ENCODE data around the gene RNF224.

RNF224 gene

DNA sequence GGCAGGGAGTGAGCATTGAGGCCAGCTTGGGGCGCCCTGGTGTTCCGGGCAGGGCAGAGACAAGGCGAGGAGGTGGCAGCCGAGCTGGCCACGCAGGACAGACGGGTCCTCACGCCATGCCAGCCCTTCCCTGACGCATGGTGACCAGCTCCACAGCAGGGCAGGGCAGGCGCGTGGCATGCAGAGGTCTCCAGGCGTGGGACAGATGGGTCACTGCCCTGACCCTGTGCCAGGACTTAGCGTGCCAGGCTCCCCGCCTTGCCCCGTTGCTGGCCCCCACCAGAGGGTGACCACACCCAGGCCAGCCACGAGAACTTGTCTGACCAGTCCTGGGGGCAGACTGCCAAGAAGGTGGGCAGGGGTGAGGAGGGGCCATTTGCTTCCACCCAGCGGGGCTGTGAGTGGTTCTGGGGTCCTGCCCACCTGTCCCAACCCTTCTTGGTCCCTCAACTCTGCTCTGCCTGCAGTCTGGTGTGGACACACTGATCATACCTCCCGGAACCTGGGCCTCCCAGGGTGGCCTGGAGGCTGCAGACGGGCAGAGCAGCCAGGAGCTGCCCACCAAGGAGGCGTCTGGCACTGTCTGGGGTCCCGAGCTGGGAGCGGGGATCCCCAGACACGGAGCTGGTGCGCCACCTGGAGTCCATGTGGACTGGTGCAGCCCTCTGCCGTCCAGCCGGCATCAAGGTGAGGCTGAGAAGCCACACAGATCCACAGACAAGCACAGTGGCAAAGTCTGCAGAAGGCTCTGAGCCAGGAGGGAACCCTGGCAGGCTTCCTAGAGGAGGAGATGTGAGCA, at the start of gene RNF224:
RNF224 (plus strand) TSS at position 449 of the 799 bp plus-strand sequence. CDS start 834 bp downstream, outside the sequence.
- peak; percentile 83 for DNase-seq (ENCODE audit: low spot score)

DNA sequence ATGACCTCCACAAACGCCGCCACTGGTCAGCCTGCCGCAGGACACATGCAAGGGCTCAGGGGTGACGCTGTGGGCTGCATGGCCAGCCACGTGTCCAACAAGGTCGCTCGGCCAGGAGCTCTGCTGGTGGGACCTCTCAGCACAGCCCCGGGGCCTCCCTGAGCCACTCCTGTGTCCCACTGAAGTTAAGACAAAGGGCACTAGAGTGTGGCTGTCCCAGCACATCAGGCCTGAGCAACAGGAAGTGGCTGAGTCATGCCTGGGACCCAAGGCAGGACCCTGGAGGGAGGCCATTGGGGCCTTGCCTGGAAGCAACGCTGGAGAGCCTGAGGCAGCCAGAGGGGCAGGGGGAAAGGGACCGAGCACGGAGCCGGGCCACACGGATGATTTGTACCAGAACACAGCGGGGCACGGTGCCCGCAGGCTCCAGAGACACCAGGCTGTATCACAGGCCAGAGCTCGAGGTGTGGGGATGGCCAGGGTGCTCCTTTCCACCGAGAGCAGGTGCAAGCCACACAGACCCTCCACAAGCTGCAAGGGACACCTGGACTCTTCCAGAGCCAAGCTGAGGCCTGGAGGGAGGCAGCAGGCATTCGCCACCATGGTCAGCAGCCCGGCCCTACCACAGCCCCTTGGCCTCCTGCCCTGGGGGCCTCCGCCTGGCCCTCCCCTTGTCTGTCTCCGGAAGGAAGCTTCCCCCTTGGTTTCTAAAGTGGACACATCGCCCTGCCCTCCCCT, 48.9 kb upstream of the RNF224 start:
- no peak for DNase-seq (ENCODE audit: low spot score)

DNA sequence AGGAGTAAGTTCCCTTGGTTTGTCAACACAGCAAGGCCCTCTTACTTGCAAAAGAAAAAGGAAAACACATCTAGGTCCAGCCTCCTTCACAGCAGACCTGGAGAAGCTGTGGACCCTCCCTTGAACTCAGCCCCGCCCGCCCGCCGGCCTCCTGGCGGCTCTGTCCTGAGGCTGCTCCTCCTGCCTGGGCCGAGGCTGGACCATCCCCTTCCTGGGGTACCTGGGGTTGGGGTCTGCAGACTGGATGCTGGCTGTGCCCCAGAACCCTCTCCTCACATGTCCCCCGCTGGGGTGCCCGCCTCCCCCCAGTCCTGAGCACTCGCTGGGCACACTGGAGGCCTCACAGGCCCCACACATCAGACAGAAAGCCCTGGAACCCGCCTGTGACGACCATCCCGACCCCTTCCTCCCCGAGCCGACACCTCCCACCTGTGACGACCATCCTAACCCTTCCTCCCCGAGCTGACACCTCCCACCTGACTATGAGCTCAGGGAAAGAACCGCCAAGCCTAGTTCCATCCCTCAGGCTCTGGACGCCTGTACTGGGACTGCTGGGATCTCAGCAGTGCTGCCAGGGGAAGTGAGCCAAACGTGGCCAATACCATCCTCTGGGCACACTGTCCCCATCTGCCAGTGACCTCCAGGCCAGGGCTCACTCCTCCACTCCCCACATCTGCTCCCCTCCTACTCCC, 48.2 kb upstream of the RNF224 start:
- DNase-seq (ENCODE audit: low spot score) = no peak

GRCh38 chr9:137179761-137180160, 47.5 kb upstream of the RNF224 start:
- no peak for DNase-seq (ENCODE audit: low spot score)

DNA sequence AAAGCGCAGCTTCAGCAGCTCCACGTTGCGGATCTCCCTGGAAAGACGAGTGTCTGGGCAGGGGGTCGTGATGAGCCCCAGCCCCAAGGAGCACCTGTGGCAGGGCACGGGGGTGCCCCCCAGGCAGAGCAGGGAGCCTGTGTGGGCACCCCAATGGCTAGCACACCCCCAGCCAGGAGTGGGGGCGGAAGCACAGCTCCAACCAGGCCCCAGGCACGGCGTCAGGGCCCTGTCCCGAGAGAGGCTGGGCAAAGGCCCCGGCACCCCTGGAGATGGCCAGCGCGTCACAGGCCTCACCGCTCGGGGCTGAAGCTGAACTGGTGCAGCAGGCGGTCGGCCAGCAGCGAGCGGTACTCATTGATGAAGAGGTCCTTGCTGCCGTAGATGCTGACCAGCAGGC, 46.8 kb upstream of the RNF224 start:
- DNase-seq (ENCODE audit: low spot score) = no peak

DNA sequence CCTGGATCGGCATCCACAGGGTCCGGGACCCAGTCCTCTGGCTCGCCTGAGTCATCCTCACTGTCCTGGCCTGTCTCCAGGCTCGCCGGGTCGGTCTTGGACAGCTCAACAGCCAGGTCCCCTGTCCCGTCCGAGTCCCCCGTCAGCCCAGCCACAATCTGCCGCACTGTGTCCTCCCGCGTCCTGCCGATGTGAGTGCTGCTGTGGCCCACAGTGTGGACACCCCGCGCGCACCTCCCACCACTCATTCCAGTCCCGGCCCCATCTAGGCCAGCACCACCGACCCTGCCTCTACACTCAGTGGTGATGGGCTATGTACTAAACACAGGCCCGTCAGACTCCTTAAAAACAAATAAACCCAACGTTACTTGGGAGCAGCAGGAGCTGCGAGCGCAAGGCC, 45.6 kb upstream of the RNF224 start:
- DNase-seq (ENCODE audit: low spot score) = no peak

- no peak for DNase-seq (ENCODE audit: low spot score)
Measured at GRCh38 chr9:137182836-137183235, 44.5 kb upstream of the RNF224 start.

DNA sequence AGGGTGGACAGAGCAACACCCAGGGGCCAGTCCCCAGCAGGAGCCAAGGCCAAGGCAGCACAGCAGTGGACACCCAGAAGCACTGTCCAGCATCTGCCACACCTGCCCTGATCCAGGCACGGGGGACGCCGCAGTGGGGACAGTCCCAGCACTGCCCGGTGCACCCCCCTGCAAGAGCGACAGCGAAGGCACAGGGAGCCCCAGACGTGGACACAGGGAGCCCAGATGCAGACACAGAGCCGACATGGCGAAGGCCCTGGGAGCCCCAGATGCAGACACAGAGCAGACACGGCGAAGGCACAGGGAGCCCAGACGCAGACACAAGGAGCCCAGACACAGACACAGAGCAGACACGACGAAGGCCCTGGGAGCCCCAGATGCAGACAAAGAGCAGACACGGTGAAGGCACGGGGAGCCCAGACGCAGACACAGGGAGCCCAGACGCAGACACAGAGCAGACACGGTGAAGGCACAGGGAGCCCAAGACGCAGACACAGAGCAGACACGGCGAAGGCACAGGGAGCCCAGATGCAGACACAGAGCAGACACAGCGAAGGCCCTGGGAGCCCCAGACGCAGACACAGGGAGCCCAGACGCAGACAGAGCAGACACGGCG, 43.2 kb upstream of the RNF224 start:
- DNase-seq (ENCODE audit: low spot score) = no peak

GRCh38 chr9:137184881-137185660, 42.2 kb upstream of the RNF224 start:
- DNase-seq (ENCODE audit: low spot score) = no peak

GRCh38 chr9:137185921-137186320, 41.4 kb upstream of the RNF224 start:
- DNase-seq (ENCODE audit: low spot score) = no peak

- no peak for DNase-seq (ENCODE audit: low spot score)
Measured at GRCh38 chr9:137186385-137186784, 40.9 kb upstream of the RNF224 start.

DNA sequence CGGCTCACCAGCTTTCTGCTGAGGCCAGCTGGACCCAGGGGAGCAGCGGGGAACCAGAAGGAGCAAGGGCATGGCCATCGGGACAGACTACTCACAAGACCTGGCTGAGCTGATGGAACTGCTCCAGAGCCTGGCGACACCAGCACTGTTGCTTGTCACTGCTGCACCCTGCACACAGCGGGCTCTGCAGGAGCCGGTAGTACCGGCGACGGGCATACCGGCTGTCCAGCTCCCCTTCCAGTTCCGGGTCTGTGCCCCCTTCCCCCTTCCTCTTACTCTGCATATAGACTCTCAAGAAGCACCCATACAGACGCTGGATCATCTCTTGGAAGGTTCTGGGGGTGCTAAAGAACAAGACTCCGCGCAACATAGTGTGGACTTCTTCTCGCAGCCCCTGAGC, 39.9 kb upstream of the RNF224 start:
- no peak for DNase-seq (ENCODE audit: low spot score)

DNA sequence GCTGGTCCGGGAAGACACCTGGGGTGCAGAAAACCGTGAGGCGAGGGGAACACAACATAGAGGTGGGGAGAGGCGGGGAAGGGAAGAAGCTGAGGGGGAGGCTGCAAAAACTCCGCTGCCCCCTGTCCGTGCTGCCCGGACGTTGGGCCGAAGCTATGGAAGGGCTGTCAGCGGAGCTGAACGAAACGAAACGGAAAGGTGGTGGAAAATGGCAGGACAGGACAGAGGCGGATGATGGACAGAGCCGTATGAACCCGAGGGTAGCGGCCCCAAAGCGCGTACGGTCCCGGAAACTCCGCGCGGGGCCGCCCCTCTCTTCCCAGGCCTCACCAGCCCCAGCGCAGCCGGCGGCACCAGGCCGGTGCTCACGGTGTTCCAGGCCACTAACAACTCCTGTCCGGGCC, 39.2 kb upstream of the RNF224 start:
- no peak for DNase-seq (ENCODE audit: low spot score)

DNA sequence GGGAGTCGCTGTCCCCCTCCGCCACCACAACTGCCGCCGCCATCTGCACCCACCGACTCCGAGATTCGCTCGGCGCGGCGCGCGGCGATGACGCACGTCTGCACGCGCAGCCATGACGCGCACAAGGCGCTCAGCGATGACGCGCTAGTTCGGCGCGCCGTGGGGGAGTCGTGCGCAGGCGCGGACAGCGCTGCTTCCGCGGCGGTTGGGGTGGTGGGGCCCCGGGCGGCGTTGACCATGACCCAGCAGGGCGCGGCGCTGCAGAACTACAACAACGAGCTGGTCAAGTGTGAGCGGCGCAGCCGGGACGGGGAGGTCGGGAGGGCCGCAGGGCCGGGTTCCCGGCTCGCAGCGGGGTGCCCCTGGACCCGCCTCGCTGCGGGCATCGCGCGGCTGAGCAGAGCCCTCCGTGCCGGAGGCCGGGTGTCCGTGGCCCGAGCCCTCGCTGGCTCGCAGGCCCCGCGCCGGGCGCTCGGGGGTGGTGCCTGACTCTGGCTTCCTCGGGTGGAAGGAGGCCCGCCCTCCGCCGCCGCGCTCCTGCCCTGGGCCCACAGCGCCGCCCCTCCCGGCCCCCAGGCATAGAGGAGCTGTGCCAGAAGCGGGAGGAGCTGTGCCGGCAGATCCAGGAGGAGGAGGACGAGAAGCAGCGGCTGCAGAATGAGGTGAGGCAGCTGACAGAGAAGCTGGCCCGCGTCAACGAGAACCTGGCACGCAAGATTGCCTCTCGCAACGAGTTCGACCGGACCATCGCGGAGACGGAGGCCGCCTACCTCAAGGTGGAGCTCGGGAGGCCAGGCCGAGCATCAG, 38.6 kb upstream of the RNF224 start, which contains the start of the genes ANAPC2 and SSNA1:
ANAPC2 (minus strand) TSS at position 71 of the 807 bp plus-strand sequence; CDS start at position 43, 28 bp downstream.
SSNA1 (plus strand) TSS at position 187 of the 807 bp plus-strand sequence; CDS start at position 238, 51 bp downstream.
- DNase-seq (ENCODE audit: low spot score) = peak; percentile 92

DNA sequence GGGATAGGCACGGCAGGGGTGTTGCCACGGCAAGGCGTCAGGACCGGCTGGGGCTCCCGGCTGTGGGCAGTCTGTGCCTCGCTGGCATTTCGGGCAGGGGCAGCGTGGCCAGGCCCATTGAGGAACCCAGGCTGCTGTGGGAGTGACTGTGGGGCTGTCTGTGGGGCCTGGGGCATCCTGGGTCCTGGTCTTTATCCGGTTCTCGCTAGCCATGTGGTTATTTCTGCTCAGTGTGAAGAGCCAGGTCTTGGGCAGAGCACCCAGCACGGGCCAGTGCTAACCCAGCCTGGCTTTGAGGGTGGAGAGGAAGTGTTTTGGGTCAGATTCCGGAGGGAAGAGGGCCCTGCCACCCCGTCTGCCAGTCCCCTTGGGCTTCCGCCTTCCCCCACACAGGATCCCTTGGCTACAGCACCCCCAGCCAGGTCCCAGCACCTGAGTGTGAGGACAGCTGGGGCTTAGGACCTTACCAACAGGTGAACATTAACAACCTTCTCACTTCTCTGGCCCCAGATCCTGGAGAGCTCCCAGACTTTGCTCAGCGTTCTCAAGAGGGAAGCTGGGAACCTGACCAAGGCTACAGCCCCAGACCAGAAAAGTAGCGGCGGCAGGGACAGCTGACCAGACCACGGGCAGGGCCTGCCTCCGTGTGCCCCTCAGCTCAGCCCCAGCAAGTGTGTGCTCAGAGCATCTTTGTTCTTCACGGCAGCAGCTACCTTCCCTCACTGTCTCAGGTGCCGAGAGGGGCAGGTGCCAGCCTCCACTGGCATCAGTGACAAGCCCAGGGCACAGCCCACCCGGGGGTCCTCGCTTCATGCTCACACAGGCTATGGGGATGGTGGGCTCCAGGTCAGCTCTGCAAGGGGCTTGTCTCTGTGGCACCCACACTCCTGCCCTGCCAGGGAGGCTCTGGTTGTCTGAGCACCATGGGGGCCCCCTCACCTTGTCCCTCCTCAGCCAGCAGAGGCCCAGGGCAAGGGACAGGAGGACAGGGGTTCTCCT, 37.7 kb upstream of the RNF224 start:
- DNase-seq (ENCODE audit: low spot score) = no peak

DNA sequence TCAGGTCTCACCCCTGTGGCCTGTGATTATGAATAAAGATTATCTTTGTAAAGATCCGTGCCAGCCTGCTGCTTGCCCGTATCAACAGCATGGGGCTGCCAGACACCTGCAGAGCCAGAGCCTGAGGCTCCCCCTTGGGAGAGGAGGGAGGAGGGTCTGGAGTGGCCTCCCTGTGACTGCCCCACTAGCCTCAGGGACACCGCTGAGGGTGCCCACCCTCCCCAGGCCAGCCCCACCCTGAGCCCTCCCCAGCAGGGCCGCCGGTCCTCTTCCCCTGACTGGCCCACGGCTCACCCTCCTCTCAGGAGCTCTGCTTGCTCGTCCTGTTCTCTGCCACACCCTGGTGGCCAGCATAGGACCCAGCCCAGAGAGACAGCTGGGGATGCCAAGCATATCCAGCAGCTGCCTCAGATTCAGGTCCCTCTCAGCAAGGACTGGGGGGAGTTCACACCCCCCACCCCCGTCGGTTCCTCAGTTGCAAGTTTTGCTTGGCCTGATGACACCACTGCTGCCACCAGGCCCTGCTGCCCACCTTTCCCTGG, 36.9 kb upstream of the RNF224 start:
- peak; percentile 16 for DNase-seq (ENCODE audit: low spot score)

DNA sequence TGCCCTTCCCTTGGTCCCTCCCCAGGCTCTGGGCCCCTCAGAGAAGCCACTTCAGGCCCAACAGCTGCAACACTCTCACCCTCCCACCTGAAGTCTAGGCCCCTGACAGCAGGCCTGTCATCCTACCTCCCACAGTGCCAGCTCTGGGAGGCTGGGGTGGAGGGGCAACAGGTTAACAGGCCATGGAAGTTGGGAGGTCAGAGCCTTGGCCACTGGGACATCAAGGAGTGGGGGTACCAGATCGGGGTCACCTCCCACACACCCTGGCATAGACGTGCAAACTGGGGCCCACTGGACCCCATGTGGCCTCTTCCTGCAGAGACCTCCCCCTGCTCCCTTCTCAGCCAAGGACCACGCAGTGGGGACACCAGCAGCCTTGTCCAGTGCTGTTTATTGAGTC, 36.1 kb upstream of the RNF224 start:
- DNase-seq (ENCODE audit: low spot score) = no peak

DNA sequence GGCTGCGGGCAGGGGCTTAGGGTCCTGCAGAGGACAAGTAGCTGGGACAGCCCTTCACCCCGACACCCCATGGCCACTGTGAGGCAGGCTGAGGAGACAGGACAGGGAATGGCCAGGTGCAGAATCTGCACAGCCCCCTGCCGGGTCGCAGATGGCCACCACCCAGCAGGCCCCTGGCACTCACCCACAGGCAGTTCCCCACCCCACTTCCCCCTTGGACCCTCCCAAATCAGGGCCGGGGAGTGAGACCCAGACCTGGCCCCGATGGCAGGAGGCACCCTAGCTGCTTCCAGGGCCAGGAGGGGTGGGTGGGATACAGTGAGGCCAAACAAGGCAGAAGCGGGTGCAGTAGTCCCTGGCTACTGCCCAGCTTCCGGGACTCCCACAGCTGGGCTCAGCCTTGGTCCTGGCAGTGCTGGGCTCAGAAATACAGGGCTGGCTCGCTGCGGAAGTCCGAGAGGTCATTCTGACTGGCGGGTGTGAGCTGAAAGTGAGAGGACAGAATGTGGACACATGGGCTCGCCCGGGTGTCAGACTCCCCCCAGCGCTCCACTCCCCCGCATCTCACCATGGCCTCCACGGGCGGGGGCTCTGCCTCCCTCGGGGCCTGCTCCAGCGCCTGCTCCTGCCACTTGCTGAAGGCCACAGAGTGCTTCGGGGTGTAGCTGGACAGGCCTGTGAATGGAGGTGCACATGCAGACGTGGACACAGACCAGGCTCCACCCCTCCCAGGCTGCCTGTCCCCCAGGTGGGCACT, 35.4 kb upstream of the RNF224 start:
- no peak for DNase-seq (ENCODE audit: low spot score)

Data from LoVo (cell line).